HEK293 (cell line): ENCODE data around the gene SAP30L.

Experiments
- CTCF ChIP-seq: fragments of 450-650 bp; formaldehyde crosslinking; IDR thresholded peaks from 2 replicates; pipeline ENCODE4 v1.5.1; 2016; ENCODE audit warnings: missing biosample characterization, missing genetic modification characterization
- OSR2 ChIP-seq: fragments of 450-650 bp; formaldehyde crosslinking; IDR thresholded peaks from 2 replicates; pipeline ENCODE4 v1.5.1; 2016; ENCODE audit warnings: missing biosample characterization, missing genetic modification characterization
- ZNF175 ChIP-seq: fragments of 450-650 bp; formaldehyde crosslinking; IDR thresholded peaks from 2 replicates; pipeline ENCODE4 v1.5.1; 2016; ENCODE audit warnings: missing biosample characterization, missing genetic modification characterization
- ZNF324 ChIP-seq: fragments of 450-650 bp; formaldehyde crosslinking; IDR thresholded peaks from 2 replicates; pipeline ENCODE4 v1.5.1; 2016; ENCODE audit warnings: missing biosample characterization, missing genetic modification characterization
- ZNF768 ChIP-seq: fragments of 450-650 bp; formaldehyde crosslinking; IDR thresholded peaks from 2 replicates; pipeline ENCODE4 v1.5.1; 2018; ENCODE audit warnings: missing biosample characterization, mild to moderate bottlenecking, missing genetic modification characterization

GRCh38 chr5:154486427-154486866 is 40.6 kb downstream of the SAP30L start:
- no peak for TF ChIP-seq CTCF (tag by site-specific recombination)
- peak; percentile 69 for TF ChIP-seq OSR2 (tag by site-specific recombination)
- no peak for TF ChIP-seq ZNF768 (tag by site-specific recombination)
- TF ChIP-seq ZNF175 (tag by site-specific recombination), result no peak
- TF ChIP-seq ZNF324 (tag by site-specific recombination), result no peak
